ENCODE data around the gene NCAN.
"Not testable (repeated sequence)": the region's sequence is repeated elsewhere in the genome, so short reads cannot be mapped to it uniquely, and the experiment has no call there.

NCAN gene

DNA sequence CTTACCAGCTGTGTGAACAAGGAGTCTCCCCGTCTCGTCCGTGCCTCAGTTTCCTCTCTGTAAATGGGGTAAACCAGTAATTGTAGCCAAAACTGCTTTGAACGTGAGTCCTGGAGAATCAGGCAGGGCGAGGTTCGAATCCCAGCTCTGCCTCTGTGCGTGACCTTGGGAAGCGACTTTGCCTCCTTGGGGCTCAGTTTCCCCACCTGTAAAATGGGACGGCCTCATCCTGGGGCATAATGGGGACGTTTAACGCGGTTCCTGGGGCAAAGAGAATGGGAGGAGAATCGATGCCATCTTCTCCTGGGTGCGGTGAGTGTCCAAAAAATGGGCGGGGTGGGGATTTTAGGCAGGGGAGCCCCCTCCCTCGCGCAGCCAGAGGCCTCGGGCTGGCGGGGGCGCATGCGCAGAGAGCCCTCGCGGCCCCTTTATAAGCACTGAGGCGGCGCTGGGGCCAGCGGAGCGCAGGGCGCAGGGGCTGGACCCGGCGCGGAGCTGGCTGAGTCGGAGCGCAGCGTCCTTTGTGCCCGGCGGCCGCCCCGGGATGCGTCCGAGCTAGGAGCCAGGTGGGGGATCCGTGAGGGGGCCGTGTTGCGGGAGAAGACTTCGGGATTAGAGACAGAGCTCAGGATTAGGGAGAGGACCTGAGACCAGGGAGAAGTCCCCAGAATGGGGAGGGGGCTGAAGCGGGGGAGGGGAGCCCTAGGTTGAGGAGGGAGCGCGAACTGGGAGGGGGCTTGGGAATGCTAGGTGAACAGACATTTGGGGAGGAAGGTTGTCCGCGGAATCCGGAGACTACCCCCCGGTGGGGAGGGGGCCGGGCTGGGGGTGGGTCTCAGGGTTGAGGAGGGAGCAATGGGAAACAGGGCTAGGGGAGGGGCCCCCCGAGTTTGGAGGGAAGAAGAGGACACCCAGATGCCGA lies at the start of gene NCAN:
Gene NCAN, plus strand, starts transcription at position 460 of the 922 bp plus-strand sequence. CDS start 4,996 bp downstream, outside the sequence.
- DNase-seq = no peak

GRCh38 chr19:19162495-19162894 lies 49.3 kb upstream of the NCAN start:
- DNase-seq = no peak

DNA sequence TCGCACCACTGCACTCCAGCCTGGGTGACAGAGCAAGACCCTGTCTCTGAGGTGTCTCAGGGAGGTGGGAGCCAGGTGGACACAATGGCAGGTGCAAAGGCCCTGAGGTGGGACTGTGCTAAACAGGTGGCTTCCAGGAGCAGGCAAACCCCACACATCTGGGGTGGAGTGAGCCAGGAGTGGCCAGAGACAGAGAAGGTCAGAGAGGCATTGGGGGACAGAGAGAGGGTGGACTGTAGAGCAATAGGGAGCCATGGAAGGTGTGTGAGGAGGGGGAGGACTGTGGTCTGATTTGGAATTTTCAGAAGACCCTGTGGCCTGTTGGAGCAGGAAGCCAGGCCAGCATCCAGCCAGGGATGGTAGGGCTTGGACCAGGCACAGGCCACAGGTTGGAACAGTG lies 46.4 kb upstream of the NCAN start:
- no peak for DNase-seq

- no peak for DNase-seq
Observed at GRCh38 chr19:19167612-19168011, 44.1 kb upstream of the NCAN start.

DNA sequence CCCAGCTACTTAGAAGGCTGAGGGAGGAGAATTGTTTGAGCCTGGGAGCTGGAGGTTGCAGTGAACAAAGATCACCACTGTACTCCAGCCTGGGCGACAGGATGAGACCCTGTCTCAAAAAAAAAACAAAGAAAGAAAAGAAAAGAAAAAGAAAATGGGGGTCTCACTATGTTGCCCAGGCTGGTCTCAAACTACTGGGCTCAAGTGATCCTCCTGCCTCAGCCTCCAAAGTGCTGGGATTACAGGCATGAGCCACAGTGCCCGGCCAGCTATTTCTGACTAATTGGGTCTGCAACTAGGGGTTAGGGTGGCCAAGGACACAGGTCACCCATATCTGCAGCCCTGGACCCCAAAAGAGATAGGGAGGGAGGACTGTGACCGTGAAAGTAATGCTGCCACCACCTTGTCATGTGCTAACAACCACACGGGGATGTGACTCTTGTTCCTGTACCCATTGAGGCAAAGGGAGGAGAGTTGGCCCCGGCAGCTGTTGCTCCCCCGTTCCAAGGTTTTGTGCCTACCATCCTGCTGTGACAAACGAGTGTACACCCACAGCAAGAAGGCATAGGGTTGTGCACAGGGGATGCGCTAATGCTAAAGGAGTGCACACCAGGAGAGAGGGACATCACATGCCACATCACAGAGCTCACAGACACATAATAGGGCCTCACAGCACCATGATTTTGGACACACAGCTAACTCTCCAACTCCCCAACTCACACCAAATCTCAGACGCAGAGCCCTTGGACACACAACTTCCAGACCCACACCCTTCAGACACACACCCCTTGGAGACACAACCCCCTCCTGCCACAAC lies 42.3 kb upstream of the NCAN start:
- DNase-seq = no peak

DNA sequence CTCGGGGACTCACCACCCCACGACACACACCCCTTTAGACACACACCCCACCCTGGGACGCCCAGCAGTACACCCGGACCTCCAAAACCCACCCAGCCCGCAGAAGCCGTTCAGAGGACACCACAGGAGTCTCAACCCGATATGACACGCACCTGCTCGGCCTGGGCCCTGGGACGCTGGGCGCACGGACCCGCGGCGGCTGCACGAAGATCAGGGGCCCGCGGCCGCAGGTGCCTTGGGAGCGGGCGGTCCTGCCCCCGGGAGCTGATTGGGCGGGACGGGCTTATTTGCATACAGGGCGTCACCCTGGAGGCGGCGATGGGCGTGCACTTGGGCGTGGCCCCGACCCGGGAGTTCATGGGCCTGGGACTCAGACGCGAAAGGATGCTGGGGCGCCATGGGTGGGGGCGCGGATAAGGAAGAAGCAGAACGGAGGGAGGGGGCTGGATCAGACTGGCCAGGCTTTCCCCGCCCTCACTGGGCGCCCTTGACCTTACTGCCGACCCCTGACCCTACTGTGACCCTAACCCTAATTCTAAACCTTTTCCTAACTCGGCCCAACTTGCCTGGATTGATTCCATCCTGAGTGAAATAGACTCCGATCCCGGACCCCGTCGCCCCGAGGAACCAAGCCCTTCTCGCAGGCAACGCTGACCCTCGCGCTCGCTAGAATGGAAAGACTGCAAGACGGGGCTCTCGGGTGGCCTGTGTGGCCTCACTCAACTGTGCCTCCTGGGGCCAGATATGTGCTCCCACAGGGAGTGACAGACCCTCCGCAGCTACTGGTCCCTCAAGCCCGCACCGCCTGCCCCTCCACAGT lies 41.5 kb upstream of the NCAN start, which contains the start of gene MEF2B:
Gene MEF2B, minus strand, starts transcription at position 211 of the 820 bp plus-strand sequence. CDS start 19,528 bp downstream, outside the sequence.
- peak; percentile 77 for DNase-seq

- DNase-seq = no peak
Observed at GRCh38 chr19:19170873-19171672, 40.7 kb upstream of the NCAN start.

DNA sequence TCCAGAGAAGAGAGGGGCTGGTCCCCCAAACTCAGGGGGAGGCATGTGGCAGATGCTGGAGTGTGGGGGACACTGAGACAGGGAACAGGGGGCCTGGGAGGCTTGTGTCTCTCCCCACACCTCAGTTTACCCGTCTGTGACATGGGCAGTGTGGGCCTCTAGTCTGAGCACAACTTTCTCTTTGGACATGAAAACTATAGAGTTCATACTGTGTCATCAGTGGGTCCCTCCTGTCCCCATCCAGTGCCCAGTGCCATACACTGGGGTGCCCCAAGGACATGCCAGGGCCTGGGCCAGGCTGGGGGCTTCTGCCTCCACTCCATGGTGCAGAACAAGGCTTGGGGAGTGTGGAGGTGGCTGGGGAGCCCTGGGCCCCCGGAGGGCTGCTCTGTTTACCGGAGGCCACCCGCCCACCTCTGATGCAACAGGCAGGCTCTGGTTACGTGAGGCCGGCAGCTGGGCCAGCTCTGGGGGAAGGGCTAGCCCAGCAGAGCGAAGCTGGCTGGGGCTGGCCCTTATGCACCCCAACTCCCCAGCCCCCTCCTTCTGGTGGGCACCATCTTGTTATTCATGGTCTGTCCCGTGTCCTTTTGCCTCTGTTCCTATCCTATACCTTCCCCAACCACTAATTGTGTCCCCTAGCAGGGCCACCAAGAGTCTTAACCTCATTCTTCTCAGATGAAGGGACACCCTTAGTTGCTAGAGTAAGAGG lies 39.8 kb upstream of the NCAN start:
- no peak for DNase-seq

- DNase-seq = not testable (repeated sequence)
Observed at GRCh38 chr19:19173243-19173642, 38.5 kb upstream of the NCAN start.

- DNase-seq = no peak
Observed at GRCh38 chr19:19176950-19177349, 34.8 kb upstream of the NCAN start.

DNA sequence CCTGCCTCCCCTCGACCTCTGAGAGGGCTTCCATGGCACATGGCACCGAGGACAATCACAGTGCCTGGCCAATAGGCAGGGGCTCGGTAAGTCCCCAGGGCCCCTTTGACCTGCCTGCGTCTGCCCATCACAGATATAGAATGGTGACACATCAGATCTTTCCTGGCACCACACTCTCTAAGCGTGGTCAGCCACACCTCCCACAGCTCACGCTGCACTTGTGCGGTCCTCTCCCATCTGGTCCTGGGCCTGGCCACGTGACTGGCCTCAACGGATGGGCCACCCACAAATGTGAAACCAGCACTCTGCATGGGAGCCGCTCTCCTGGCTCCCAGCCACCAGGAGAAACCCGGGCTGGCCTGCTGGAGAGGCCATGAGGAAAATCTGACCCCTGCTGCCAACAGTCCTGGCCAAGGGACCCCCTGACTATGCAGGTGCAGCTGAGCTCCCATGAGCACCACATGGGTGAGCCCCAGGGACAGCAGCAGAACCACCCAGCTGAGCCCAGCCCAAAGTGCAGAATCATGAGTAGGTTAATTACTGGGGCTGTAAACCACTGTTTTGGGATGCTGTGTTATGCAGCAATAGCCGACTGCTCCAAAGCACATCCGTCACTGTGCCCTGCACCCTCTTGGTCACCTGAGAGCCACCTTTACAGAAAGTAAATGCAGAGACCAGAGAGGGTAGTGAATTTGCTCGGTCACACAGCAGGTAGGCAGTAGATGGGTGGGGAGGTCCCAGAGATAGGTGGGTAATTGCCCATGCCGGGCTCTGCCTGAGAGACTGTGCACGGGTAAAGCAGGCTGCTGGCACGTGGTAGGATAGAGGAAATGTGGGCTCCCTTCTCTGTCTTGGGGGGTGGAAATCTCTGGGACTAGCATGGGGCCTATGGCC lies 32.0 kb upstream of the NCAN start:
- DNase-seq = no peak

GRCh38 chr19:19181488-19181998 lies 30.2 kb upstream of the NCAN start:
- DNase-seq = no peak

- peak; percentile 74 for DNase-seq
Observed at GRCh38 chr19:19185853-19186740, 25.7 kb upstream of the NCAN start.

DNA sequence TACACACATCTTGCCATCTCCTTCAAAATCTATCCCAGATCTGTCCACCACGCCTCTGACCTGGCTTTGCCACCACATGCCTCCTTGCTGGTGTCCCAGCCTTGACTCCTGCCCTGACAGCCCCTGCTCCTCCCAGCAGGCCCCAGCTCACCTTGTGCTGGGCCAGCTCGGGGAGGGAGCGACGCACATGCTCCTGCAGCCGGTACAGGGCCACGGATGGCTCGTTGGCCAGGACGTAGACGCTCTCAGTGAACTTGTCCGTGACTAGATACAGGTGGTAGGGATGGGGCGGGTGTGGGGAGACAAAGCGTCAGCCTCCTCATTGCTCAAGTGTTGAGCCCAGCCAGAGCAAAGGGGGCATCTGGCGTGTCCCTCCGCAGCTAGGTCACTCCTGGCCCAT lies 25.0 kb upstream of the NCAN start:
- DNase-seq = no peak

- DNase-seq = no peak
Observed at GRCh38 chr19:19191768-19192077, 20.0 kb upstream of the NCAN start.

DNA sequence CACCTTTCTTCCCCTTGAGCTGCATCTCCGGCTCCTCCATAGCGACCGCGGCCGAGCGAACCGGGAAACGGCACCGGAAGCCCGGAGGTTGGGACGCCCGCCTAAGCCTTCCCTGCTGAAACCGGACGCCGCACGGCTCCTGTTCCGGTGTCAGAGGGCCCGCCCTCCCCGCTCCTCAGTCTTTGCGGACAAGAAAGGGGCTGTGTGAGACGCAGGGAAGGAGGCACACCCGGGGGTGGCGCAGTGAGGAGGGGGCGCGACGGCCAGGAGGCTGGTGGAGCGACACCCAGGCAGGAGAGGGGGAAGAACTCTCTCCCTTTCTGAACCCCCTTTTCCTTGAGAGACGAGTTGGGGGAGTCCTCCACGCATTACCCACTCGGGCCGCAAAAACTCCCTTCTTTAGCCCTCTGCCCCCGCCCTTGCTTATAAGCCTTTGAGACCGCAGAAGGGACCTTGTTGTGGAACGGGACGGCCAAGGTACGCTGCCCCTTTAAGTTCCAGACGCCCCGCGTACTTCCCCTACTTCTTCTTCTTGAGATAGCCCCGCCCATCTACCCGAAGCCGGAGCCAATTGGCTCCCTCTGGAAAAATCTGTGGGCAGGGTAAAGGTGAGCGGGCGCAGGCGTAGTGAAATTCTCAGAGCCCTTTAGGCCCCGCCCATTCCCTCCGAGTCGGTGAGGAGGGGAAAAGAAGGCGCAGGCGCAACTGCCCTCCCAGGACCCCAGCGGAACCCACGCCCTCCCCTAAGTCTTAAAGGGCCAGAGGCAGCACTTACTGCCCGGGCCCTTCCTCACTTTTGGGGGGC lies 19.5 kb upstream of the NCAN start, which contains the start of the genes BORCS8 and RFXANK:
Gene BORCS8, minus strand, starts transcription at position 75 of the 805 bp plus-strand sequence. Its CDS starts 35 bp downstream, at position 40.
Gene RFXANK, plus strand, starts transcription at position 181 of the 805 bp plus-strand sequence. CDS start 1,689 bp downstream, outside the sequence.
- peak; percentile 100 for DNase-seq

GRCh38 chr19:19192910-19193423 lies 18.8 kb upstream of the NCAN start:
- DNase-seq = peak; percentile 26

DNA sequence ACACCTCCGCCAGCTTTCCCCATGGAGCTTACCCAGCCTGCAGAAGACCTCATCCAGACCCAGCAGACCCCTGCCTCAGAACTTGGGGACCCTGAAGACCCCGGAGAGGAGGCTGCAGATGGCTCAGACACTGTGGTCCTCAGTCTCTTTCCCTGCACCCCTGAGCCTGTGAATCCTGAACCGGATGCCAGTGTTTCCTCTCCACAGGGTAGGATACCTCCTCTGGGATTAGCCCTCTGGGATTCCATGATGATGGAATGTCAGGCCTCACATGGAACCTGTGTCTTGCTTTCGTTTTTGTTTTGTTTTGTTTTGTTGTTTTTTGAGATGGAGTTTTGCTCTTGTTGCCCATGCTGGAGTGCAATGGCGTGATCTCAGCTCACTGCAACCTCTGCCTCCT lies 17.8 kb upstream of the NCAN start:
- DNase-seq = no peak
